ENCODE data around the gene SLC46A3. TPM values are rescaled to one million over a fixed set of nuclear protein-coding genes. Genes with fewer than 3 reads are reported as not detected.
"Not testable (repeated sequence)": the region's sequence is repeated elsewhere in the genome, so short reads cannot be mapped to it uniquely, and the experiment has no call there.

Gene SLC46A3
- total RNA-seq, 4 donors from 2014 or later: 10.6 to 16.1 (median 13.3) TPM

GRCh38 chr13:28704919-28705318 is 13.9 kb downstream of the SLC46A3 start:
- ATAC-seq (ENCODE audit: low FRiP score) (no peak), DNase-seq (ENCODE audit: low spot score) (no peak)
- TF ChIP-seq, protein P1, sequence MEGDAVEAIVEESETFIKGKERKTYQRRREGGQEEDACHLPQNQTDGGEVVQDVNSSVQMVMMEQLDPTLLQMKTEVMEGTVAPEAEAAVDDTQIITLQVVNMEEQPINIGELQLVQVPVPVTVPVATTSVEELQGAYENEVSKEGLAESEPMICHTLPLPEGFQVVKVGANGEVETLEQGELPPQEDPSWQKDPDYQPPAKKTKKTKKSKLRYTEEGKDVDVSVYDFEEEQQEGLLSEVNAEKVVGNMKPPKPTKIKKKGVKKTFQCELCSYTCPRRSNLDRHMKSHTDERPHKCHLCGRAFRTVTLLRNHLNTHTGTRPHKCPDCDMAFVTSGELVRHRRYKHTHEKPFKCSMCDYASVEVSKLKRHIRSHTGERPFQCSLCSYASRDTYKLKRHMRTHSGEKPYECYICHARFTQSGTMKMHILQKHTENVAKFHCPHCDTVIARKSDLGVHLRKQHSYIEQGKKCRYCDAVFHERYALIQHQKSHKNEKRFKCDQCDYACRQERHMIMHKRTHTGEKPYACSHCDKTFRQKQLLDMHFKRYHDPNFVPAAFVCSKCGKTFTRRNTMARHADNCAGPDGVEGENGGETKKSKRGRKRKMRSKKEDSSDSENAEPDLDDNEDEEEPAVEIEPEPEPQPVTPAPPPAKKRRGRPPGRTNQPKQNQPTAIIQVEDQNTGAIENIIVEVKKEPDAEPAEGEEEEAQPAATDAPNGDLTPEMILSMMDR (IDR thresholded peaks at IDR 0.05): no peak

- DNase-seq (ENCODE audit: low spot score): no peak
- ATAC-seq (ENCODE audit: low FRiP score): no peak
- TF ChIP-seq, protein P1 (IDR thresholded peaks at IDR 0.05): no peak
Observed at GRCh38 chr13:28704282-28704681, 14.5 kb downstream of the SLC46A3 start.

DNA sequence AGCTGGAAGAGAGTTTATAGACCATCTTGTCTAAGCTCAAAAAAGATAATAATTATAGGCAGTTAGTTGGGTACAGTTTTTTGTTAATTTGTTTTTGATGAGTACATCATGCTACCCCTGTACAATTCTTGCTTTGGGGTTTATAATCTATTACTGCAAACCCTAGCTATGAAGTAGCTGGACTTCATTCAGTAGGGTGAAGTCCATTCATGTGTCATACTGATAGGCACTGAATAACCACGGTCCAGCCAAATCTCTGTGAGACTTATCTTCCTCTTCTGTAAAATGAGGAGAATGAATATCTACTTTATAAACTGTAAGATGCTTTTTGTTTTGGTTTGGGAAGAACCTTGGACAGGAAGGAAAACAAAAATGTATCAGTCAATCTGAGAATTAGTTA is 19.5 kb downstream of the SLC46A3 start:
- no peak for ATAC-seq (ENCODE audit: low FRiP score)
- TF ChIP-seq, protein P1 (IDR thresholded peaks at IDR 0.05): no peak
- no peak for DNase-seq (ENCODE audit: low spot score)

DNA sequence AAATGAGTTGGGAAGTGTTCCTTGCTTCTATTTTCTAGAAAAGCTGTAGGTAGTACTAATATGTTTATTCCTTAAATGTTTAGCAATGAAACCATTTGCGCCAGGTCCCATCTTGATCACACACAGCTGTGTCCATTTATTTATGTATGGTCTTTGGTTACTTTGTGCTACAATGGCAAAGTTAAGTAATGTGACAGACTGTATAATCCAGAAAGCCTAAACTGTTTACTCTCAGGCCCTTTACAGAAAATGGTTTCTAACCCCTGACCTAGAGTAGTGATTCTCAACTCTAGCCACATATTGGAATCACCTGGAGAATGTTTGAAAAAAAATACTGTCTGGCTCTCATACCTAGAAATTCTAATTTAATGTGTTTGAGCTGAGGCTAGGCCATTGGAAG is 21.3 kb downstream of the SLC46A3 start:
- DNase-seq (ENCODE audit: low spot score) (no peak), ATAC-seq (ENCODE audit: low FRiP score) (no peak)
- TF ChIP-seq, protein P1 (IDR thresholded peaks at IDR 0.05): no peak

DNA sequence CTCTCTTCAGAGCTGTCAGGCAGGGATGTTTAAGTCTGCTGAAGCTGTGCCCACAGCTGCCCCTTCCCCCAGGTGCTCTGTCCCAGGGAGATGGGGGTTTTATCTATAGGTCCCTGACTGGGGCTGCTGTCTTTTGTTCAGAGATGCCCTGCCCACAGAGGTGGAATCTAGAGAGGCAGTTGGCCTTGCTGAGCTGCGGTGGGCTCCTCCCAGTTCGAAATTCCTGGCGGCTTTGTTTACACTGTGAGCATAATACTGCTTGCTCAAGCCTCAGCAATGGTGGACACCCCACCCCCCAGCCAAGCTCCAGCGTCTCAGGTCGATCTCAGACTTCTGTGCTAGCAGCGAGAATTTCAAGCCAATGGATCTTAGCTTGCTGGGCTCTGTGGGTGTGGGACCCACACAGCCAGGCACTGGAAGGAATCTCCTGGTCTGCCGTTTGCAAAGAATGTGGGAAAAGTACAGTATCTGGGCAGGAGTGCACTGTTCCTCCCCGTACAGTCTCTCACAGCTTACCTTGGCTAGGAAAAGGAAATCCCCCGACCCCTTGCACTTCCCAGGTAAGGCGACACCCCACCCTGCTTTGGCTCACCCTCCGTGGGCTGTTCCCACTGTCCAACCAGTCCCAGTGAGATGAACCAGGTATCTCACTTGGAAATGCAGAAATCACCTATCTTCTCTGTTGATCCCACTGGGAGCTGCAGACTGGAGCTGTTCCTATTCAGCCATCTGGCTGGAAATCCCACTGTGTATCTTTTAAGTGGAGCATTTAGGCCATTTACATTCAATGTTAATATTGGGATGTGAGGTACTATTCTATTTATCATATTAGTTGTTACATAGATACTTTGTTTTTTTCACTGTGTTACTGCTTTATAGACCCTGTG is 24.9 kb downstream of the SLC46A3 start:
- DNase-seq (ENCODE audit: low spot score); ATAC-seq (ENCODE audit: low FRiP score): not testable (repeated sequence)

DNA sequence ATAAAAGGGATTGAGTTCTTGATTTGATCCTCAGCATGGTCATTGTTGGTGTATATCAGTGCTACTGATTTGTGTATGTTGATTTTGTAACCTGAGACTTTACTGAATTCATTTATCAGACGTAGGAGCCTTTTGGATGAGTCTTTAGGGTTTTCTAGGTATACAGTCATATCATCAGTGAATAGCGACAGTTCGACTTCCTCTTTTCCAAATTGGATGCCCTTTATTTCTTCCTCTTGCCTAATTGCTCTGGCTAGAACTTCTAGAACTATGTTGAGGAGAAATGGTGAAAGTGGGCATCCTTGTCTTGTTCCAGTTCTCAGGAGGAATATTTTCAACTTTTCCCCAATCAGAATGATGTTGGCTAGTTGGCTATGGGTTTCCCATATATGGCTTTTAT is 32.9 kb downstream of the SLC46A3 start:
- TF ChIP-seq, protein P1 (IDR thresholded peaks at IDR 0.05): no peak
- ATAC-seq (ENCODE audit: low FRiP score) (no peak), DNase-seq (ENCODE audit: low spot score) (no peak)

DNA sequence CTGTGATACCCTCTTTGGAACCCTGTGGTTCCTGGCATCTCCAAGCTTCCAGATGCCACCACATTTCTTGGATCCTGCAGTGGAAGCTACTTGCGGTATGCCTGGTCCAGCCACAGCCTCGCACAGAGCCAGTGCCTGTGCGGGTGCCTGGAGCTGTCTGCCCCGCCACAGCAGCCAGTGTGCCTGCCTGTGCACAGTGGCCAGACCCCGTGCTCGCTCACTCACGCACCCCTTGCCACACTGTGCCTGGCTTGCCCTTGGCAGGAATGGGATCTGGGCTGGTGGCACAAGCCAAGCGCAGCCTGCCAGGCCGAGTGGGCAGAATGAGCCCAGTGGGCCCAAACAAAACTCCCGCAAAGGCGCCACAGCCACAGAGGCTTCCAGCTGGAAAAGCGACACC is 33.7 kb downstream of the SLC46A3 start:
- DNase-seq (ENCODE audit: low spot score) (no peak), ATAC-seq (ENCODE audit: low FRiP score) (no peak)

More for the DNA sequence above, 33.7 kb downstream of the SLC46A3 start:
- TF ChIP-seq, protein P1 (IDR thresholded peaks at IDR 0.05): no peak
